ENCODE data around the gene SMAD1.
"Not testable (repeated sequence)": the region's sequence is repeated elsewhere in the genome, so short reads cannot be mapped to it uniquely, and the experiment has no call there.

SMAD1 gene

GRCh38 chr4:145557720-145558119 is 76.1 kb downstream of the SMAD1 start:
- Histone ChIP-seq H3K4me3 (ENCODE audit: low read length) (no peak overlapping the region), H3K4me1 (ENCODE audit: insufficient read depth, low read length) (no peaks in the 10 kb centered on the region), H3K9me3 (ENCODE audit: low read length) (peaks cover 22% of the 10 kb centered on the region), H2AFZ (ENCODE audit: low read depth, low read length) (no peak overlapping the region), H3K36me3 (ENCODE audit: insufficient read depth, low read length) (peaks cover 66% of the 10 kb centered on the region), H3K27me3 (ENCODE audit: insufficient read depth, low read length) (no peaks in the 10 kb centered on the region)

- Histone ChIP-seq H3K27me3 (ENCODE audit: insufficient read depth, low read length) (no peaks in the 10 kb centered on the region), H2AFZ (ENCODE audit: low read depth, low read length) (no peak overlapping the region), H3K4me1 (ENCODE audit: insufficient read depth, low read length) (no peaks in the 10 kb centered on the region), H3K36me3 (ENCODE audit: insufficient read depth, low read length) (peaks cover 22% of the 10 kb centered on the region), H3K4me3 (ENCODE audit: low read length) (no peak overlapping the region), H3K9me3 (ENCODE audit: low read length) (peaks cover 15% of the 10 kb centered on the region)
Observed at GRCh38 chr4:145563293-145563985, 81.8 kb downstream of the SMAD1 start.

- Histone ChIP-seq H2AFZ (ENCODE audit: low read depth, low read length) (no peak overlapping the region), H3K9me3 (ENCODE audit: low read length) (peaks cover 12% of the 10 kb centered on the region), H3K36me3 (ENCODE audit: insufficient read depth, low read length) (peaks cover 11% of the 10 kb centered on the region), H3K27me3 (ENCODE audit: insufficient read depth, low read length) (no peaks in the 10 kb centered on the region), H3K4me1 (ENCODE audit: insufficient read depth, low read length) (no peaks in the 10 kb centered on the region), H3K4me3 (ENCODE audit: low read length) (no peak overlapping the region)
Observed at GRCh38 chr4:145564540-145564939, 82.9 kb downstream of the SMAD1 start.

GRCh38 chr4:145565328-145565727 is 83.7 kb downstream of the SMAD1 start:
- Histone ChIP-seq H3K36me3 (ENCODE audit: insufficient read depth, low read length) (peaks cover 3% of the 10 kb centered on the region), H3K4me3 (ENCODE audit: low read length) (no peak overlapping the region), H3K4me1 (ENCODE audit: insufficient read depth, low read length) (no peaks in the 10 kb centered on the region), H2AFZ (ENCODE audit: low read depth, low read length) (no peak overlapping the region), H3K9me3 (ENCODE audit: low read length) (peaks cover 10% of the 10 kb centered on the region), H3K27me3 (ENCODE audit: insufficient read depth, low read length) (no peaks in the 10 kb centered on the region)

GRCh38 chr4:145566086-145566708 is 84.5 kb downstream of the SMAD1 start:
- Histone ChIP-seq H3K4me3 (ENCODE audit: low read length) (no peak overlapping the region), H3K27me3 (ENCODE audit: insufficient read depth, low read length) (no peaks in the 10 kb centered on the region), H3K36me3 (ENCODE audit: insufficient read depth, low read length) (no peaks in the 10 kb centered on the region), H2AFZ (ENCODE audit: low read depth, low read length) (no peak overlapping the region), H3K4me1 (ENCODE audit: insufficient read depth, low read length) (no peaks in the 10 kb centered on the region), H3K9me3 (ENCODE audit: low read length) (peaks cover 9% of the 10 kb centered on the region)

- Histone ChIP-seq H3K36me3 (ENCODE audit: insufficient read depth, low read length) (no peaks in the 10 kb centered on the region), H3K4me1 (ENCODE audit: insufficient read depth, low read length) (no peaks in the 10 kb centered on the region), H3K9me3 (ENCODE audit: low read length) (peaks cover 9% of the 10 kb centered on the region), H2AFZ (ENCODE audit: low read depth, low read length) (no peak overlapping the region), H3K27me3 (ENCODE audit: insufficient read depth, low read length) (no peaks in the 10 kb centered on the region), H3K4me3 (ENCODE audit: low read length) (no peak overlapping the region)
Observed at GRCh38 chr4:145566768-145567167, 85.1 kb downstream of the SMAD1 start.

GRCh38 chr4:145567516-145567915 is 85.9 kb downstream of the SMAD1 start:
- Histone ChIP-seq H3K9me3 (ENCODE audit: low read length) (peaks cover 9% of the 10 kb centered on the region), H3K36me3 (ENCODE audit: insufficient read depth, low read length) (no peaks in the 10 kb centered on the region), H3K4me1 (ENCODE audit: insufficient read depth, low read length) (no peaks in the 10 kb centered on the region), H3K27me3 (ENCODE audit: insufficient read depth, low read length) (no peaks in the 10 kb centered on the region), H3K4me3 (ENCODE audit: low read length) (no peak overlapping the region), H2AFZ (ENCODE audit: low read depth, low read length) (no peak overlapping the region)

- H3K27me3 ChIP-seq (ENCODE audit: insufficient read depth, low read length); H3K4me1 ChIP-seq (ENCODE audit: insufficient read depth, low read length); H3K9me3 ChIP-seq (ENCODE audit: low read length); H2AFZ ChIP-seq (ENCODE audit: low read depth, low read length); H3K36me3 ChIP-seq (ENCODE audit: insufficient read depth, low read length); H3K4me3 ChIP-seq (ENCODE audit: low read length): not testable (repeated sequence)
Observed at GRCh38 chr4:145574546-145574945, 92.9 kb downstream of the SMAD1 start.

GRCh38 chr4:145580906-145581305 is 99.3 kb downstream of the SMAD1 start:
- H3K4me3 ChIP-seq (ENCODE audit: low read length) = no peak overlapping the region
- H3K27me3 ChIP-seq (ENCODE audit: insufficient read depth, low read length) = peaks cover 5% of the 10 kb centered on the region
- H3K9me3 ChIP-seq (ENCODE audit: low read length) = no peaks in the 10 kb centered on the region
- H2AFZ ChIP-seq (ENCODE audit: low read depth, low read length) = no peak overlapping the region
- no peaks in the 10 kb centered on the region for H3K36me3 ChIP-seq (ENCODE audit: insufficient read depth, low read length)
- H3K4me1 ChIP-seq (ENCODE audit: insufficient read depth, low read length) = no peaks in the 10 kb centered on the region

GRCh38 chr4:145583191-145584055 is 101.8 kb downstream of the SMAD1 start:
- no peaks in the 10 kb centered on the region for H3K36me3 ChIP-seq (ENCODE audit: insufficient read depth, low read length)
- H2AFZ ChIP-seq (ENCODE audit: low read depth, low read length) = no peak overlapping the region
- no peaks in the 10 kb centered on the region for H3K4me1 ChIP-seq (ENCODE audit: insufficient read depth, low read length)
- H3K4me3 ChIP-seq (ENCODE audit: low read length) = no peak overlapping the region
- H3K9me3 ChIP-seq (ENCODE audit: low read length) = no peaks in the 10 kb centered on the region
- H3K27me3 ChIP-seq (ENCODE audit: insufficient read depth, low read length) = peaks cover 6% of the 10 kb centered on the region

GRCh38 chr4:145587088-145587754 is 105.6 kb downstream of the SMAD1 start:
- Histone ChIP-seq H2AFZ (ENCODE audit: low read depth, low read length) (no peak overlapping the region), H3K36me3 (ENCODE audit: insufficient read depth, low read length) (no peaks in the 10 kb centered on the region), H3K4me3 (ENCODE audit: low read length) (no peak overlapping the region), H3K4me1 (ENCODE audit: insufficient read depth, low read length) (no peaks in the 10 kb centered on the region), H3K27me3 (ENCODE audit: insufficient read depth, low read length) (peaks cover 6% of the 10 kb centered on the region), H3K9me3 (ENCODE audit: low read length) (no peaks in the 10 kb centered on the region)

GRCh38 chr4:145589381-145589780 is 107.7 kb downstream of the SMAD1 start:
- not testable (repeated sequence) for H3K4me3 ChIP-seq (ENCODE audit: low read length); H3K4me1 ChIP-seq (ENCODE audit: insufficient read depth, low read length); H3K36me3 ChIP-seq (ENCODE audit: insufficient read depth, low read length); H3K27me3 ChIP-seq (ENCODE audit: insufficient read depth, low read length); H3K9me3 ChIP-seq (ENCODE audit: low read length); H2AFZ ChIP-seq (ENCODE audit: low read depth, low read length)

Measured in neuron (in vitro differentiated cells).